Endothelial cell of umbilical vein (primary cell): Measurements from ENCODE around the gene UBE3A. TPM values are rescaled to one million over a fixed set of nuclear protein-coding genes. Genes with fewer than 3 reads are reported as not detected.

ENCODE experiments used
- BruUV-seq: library from RNA; stranded (reverse); fragments of 400-500 nt; replicated peaks from 2 replicates; lab custom pipeline; 2021; lab: Mats Ljungman, UMichigan
- CTCF ChIA-PET: fragments of 300-600, 350-600 bp; sonication (Branson Sonifier 250); formaldehyde crosslinking; loops from one replicate; lab custom pipeline; 2021; ENCODE audit warnings: antibody characterized with exemption, inconsistent platforms; lab: Charles Lee
- POLR2A ChIA-PET: fragments of 300-600, 350-600 bp; sonication (Branson Sonifier 250); formaldehyde crosslinking; loops from one replicate; lab custom pipeline; 2021; ENCODE audit warnings: antibody characterized with exemption, inconsistent platforms; lab: Charles Lee
- DNase-seq: peaks from one replicate; pipeline ENCODE4 v3.0.0-alpha.2; 2011; ENCODE audit warnings: low read depth, low spot score
- FAIRE-seq: peaks from 2 replicates; lab custom pipeline; 2011; peaks lifted over from hg19 to GRCh38; lab: Jason Lieb, UNC
- H2AFZ ChIP-seq: 2 replicates; pipeline ENCODE4 v1.6.0; 2012; ENCODE audit warnings: low read depth, low read length, control low read depth, inconsistent platforms
- H3K27ac ChIP-seq: 2 replicates; pipeline ENCODE4 v1.5.1; 2011; ENCODE audit warnings: low read depth, mild to moderate bottlenecking, control low read depth, low read length, moderate library complexity; ENCODE audit not compliant: insufficient read depth
- H3K27me3 ChIP-seq, 2 experiments: 2 replicates each; pipeline versions ENCODE4 v1.6.0 to v1.6.1; 2011; ENCODE audit warnings: low read length in 2 of 2, mixed read lengths in 1 of 2; ENCODE audit not compliant: control insufficient read depth in 2 of 2, insufficient read depth in 2 of 2
- H3K36me3 ChIP-seq, 2 experiments: 2 replicates in 1 of 2; 3 replicates in 1 of 2; pipeline ENCODE4 v1.5.1; 2011; ENCODE audit warnings: low read length in 2 of 2, mild to moderate bottlenecking in 1 of 2, moderate library complexity in 1 of 2; ENCODE audit not compliant: control insufficient read depth in 2 of 2, insufficient read depth in 2 of 2; ENCODE audit errors: extremely low read depth in 1 of 2
- H3K4me1 ChIP-seq: 3 replicates; pipeline ENCODE4 v1.5.1; 2011; ENCODE audit warnings: mild to moderate bottlenecking, low read length; ENCODE audit not compliant: control insufficient read depth, insufficient read depth; ENCODE audit errors: extremely low read depth
- H3K4me2 ChIP-seq: 2 replicates; pipeline ENCODE4 v1.6.1; 2011; ENCODE audit warnings: low read length, control low read depth, mixed read lengths; ENCODE audit not compliant: insufficient read depth
- H3K4me3 ChIP-seq, 3 experiments: fragments of 200-600 bp in 1 of 3; sonication (generic), shearing (Covaris generic) in 1 of 3; replicated peaks in 1 of 3; 2 replicates each; pipeline ENCODE4 v1.5.1; 2011 to 2016; ENCODE audit warnings: control low read depth in 3 of 3, low read length in 3 of 3, mild to moderate bottlenecking in 2 of 3, inconsistent platforms in 1 of 3, low read depth in 1 of 3, moderate library complexity in 1 of 3; ENCODE audit not compliant: insufficient read depth in 1 of 3
- H3K79me2 ChIP-seq: 2 replicates; pipeline ENCODE4 v1.6.0; 2012; ENCODE audit warnings: low read length, inconsistent platforms; ENCODE audit not compliant: control insufficient read depth, insufficient read depth
- H3K9ac ChIP-seq: replicated peaks from 2 replicates; pipeline ENCODE3; 2011; ENCODE audit warnings: low read length, control low read depth; ENCODE audit not compliant: insufficient read depth; ENCODE audit errors: extremely low read depth
- H3K9me1 ChIP-seq: replicated peaks from 3 replicates; pipeline ENCODE4 v1.6.0; 2011; ENCODE audit warnings: mild to moderate bottlenecking, low read length; ENCODE audit not compliant: control insufficient read depth, insufficient read depth; ENCODE audit errors: extremely low read depth
- H3K9me3 ChIP-seq: replicated peaks from 2 replicates; pipeline ENCODE4 v1.5.1; 2012; ENCODE audit warnings: low read length, inconsistent platforms; ENCODE audit not compliant: control insufficient read depth, insufficient read depth
- H4K20me1 ChIP-seq: replicated peaks from 2 replicates; pipeline ENCODE3; 2011; ENCODE audit warnings: mild to moderate bottlenecking, low read length; ENCODE audit not compliant: control insufficient read depth, insufficient read depth; ENCODE audit errors: extremely low read depth
- EZH2 ChIP-seq: IDR thresholded peaks from 2 replicates; pipeline ENCODE4 v1.6.1; 2012; ENCODE audit warnings: borderline replicate concordance, low read depth, mild to moderate bottlenecking, moderate library complexity, low read length, inconsistent platforms; ENCODE audit not compliant: severe bottlenecking
- FOS ChIP-seq: IDR thresholded peaks from 2 replicates; pipeline ENCODE4 v1.6.1; 2011; ENCODE audit warnings: mild to moderate bottlenecking, low read length, moderate library complexity, borderline replicate concordance; ENCODE audit not compliant: insufficient read depth
- GATA2 ChIP-seq: IDR thresholded peaks from 2 replicates; pipeline ENCODE4 v1.7.0; 2011; ENCODE audit warnings: low read depth, mild to moderate bottlenecking, moderate library complexity, mixed read lengths, low read length; ENCODE audit not compliant: insufficient read length, insufficient read depth
- JUN ChIP-seq: IDR thresholded peaks from 2 replicates; pipeline ENCODE4 v1.6.1; 2011; ENCODE audit warnings: borderline replicate concordance, low read depth; ENCODE audit not compliant: insufficient read length, insufficient read depth
- MAX ChIP-seq: IDR thresholded peaks from 2 replicates; pipeline ENCODE4 v1.6.1; 2011; ENCODE audit not compliant: insufficient read depth, insufficient read length
- MYC ChIP-seq: IDR thresholded peaks from one replicate; pipeline ENCODE4 v1.6.1; 2011; ENCODE audit warnings: mild to moderate bottlenecking, low read depth, low read length
- POLR2A ChIP-seq: IDR thresholded peaks from 2 replicates; pipeline ENCODE4 v1.6.1; 2012; ENCODE audit warnings: low read depth, mild to moderate bottlenecking, control low read depth, low read length
- POLR2AphosphoS5 ChIP-seq: IDR thresholded peaks from 2 replicates; pipeline ENCODE4 v1.6.1; 2012; ENCODE audit warnings: low read depth, mild to moderate bottlenecking, control low read depth, low read length, moderate library complexity; ENCODE audit not compliant: insufficient read depth
- dilution Hi-C: fragments of 300-500 bp; cut with MboI; formaldehyde crosslinking; loops from one replicate; pipeline ENCODE4 v1.15.0; 2019; ENCODE audit warnings: low sequenced_read_pairs; ENCODE audit not compliant: extremely low pct_ligation_motif_present
- intact Hi-C: fragments of 100-400 bp; cut with micrococcal nuclease; formaldehyde crosslinking; loops from one replicate; pipeline ENCODE4 v1.10.0; 2022
- polyA plus RNA-seq, 4 experiments: library from polyadenylated mRNA; depleted of rRNA in 3 of 4; stranded (reverse) in 3 of 4; unstranded in 1 of 4; fragments of >200 nt; gene quantifications; 2 replicates each; pipeline versions ENCODE4 v1.2.1 to v1.2.3, GENCODE V29; 2011 to 2012; ENCODE audit warnings: missing spikeins in 1 of 4
- total RNA-seq: library from RNA; stranded (reverse); gene quantifications from 2 replicates; pipeline ENCODE4 v1.2.3, GENCODE V29; 2021
- TF ChIP-seq, protein P1 (sequence below), 2 donors: IDR thresholded peaks; 1 replicate in 1 of 2; 2 replicates in 1 of 2; pipeline ENCODE4 v1.5.1; 2011; ENCODE audit warnings: low read length in 2 of 2, mild to moderate bottlenecking in 2 of 2, moderate library complexity in 2 of 2, control low read depth in 1 of 2, inconsistent platforms in 1 of 2, low read depth in 1 of 2; ENCODE audit not compliant: insufficient read depth in 1 of 2; ENCODE audit errors: extremely low read depth in 1 of 2

Gene UBE3A
- total and polyA plus RNA-seq, 2 donors (not counting 3 experiments of a cell fraction or from before 2014, with no cell fraction given): 8.5 to 69.3 TPM

- Histone ChIP-seq H3K4me2 (no peak overlapping the region), H3K27ac (no peak overlapping the region), H3K27me3 (no peaks in the 10 kb centered on the region), H3K4me1 (peaks cover 20% of the 10 kb centered on the region), H3K9me3 (no peaks in the 10 kb centered on the region), H3K4me3 (no peak overlapping the region), H3K9ac (no peak overlapping the region), H3K79me2 (peaks cover 69% of the 10 kb centered on the region), H2AFZ (no peak overlapping the region), H3K9me1 (no peaks in the 10 kb centered on the region), H3K36me3 (peaks cover 3 to 8% of the 10 kb centered on the region in 2 experiments), H4K20me1 (peaks cover 3% of the 10 kb centered on the region)
- DNase-seq: no peak
- intact Hi-C loops (loop anchor here (5.0 kb wide), 1 partner anchor 33 kb away; no protein-coding TSS in a partner anchor), dilution Hi-C loops (no loop called here)
- no peak for FAIRE-seq
- ChIA-PET CTCF (no interaction called here), POLR2A (no interaction called here)
- no TSS peak for BruUV-seq
- no peak for TF ChIP-seq GATA2
- TF ChIP-seq POLR2AphosphoS5: no peak
- no peak for TF ChIP-seq JUN
- TF ChIP-seq FOS: no peak
- TF ChIP-seq POLR2A: no peak
- TF ChIP-seq MYC: no peak
- no peak for TF ChIP-seq EZH2
- TF ChIP-seq, protein P1, sequence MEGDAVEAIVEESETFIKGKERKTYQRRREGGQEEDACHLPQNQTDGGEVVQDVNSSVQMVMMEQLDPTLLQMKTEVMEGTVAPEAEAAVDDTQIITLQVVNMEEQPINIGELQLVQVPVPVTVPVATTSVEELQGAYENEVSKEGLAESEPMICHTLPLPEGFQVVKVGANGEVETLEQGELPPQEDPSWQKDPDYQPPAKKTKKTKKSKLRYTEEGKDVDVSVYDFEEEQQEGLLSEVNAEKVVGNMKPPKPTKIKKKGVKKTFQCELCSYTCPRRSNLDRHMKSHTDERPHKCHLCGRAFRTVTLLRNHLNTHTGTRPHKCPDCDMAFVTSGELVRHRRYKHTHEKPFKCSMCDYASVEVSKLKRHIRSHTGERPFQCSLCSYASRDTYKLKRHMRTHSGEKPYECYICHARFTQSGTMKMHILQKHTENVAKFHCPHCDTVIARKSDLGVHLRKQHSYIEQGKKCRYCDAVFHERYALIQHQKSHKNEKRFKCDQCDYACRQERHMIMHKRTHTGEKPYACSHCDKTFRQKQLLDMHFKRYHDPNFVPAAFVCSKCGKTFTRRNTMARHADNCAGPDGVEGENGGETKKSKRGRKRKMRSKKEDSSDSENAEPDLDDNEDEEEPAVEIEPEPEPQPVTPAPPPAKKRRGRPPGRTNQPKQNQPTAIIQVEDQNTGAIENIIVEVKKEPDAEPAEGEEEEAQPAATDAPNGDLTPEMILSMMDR (IDR thresholded peaks at IDR 0.05; ENCODE audit: extremely low read depth in 1 of 2, insufficient read depth in 1 of 2, low read depth in 1 of 2, low read length in 2 of 2): no peak
- no peak for TF ChIP-seq MAX
These were observed 64.7 kb downstream of the UBE3A start for GRCh38 chr15:25374143-25374542.
